Peyer's patch (tissue), 4 donors: ENCODE measurements around the gene HUS1B. TPM values are rescaled to one million over a fixed set of nuclear protein-coding genes. Genes with fewer than 3 reads are reported as not detected.

Experiments
- DNase-seq, 3 donors: peaks; one replicate each; pipeline ENCODE4 v3.0.0-alpha.2; 2017 to 2019
- H3K27ac ChIP-seq, 4 donors: fragments of 200-600 bp; sonication (generic); one replicate each; pipeline ENCODE4 v1.5.1; 2016 to 2019
- H3K27me3 ChIP-seq, 2 donors: fragments of 200-600 bp; sonication (generic); one replicate each; pipeline ENCODE4 v1.5.1; 2019
- H3K36me3 ChIP-seq, 3 donors: fragments of 200-600 bp; sonication (generic); one replicate each; pipeline ENCODE4 v1.5.1; 2016 to 2019
- H3K4me1 ChIP-seq, 4 donors: fragments of 200-600 bp; sonication (generic); one replicate each; pipeline ENCODE4 v1.5.1; 2016 to 2019
- H3K4me3 ChIP-seq, 4 donors: fragments of 200-600 bp; sonication (generic); 1 replicate in 3 of 4; 2 replicates in 1 of 4; pipeline ENCODE4 v1.5.1; 2016 to 2019; ENCODE audit warnings: mild to moderate bottlenecking in 1 of 4
- H3K9me3 ChIP-seq, 4 donors: fragments of 200-600 bp; sonication (generic); one replicate each; pipeline ENCODE4 v1.5.1; 2016 to 2019; ENCODE audit warnings: mild to moderate bottlenecking in 1 of 4
- POLR2A ChIP-seq, 2 donors: fragments of 450-650 bp; IDR thresholded peaks; one replicate each; pipeline ENCODE4 v1.5.1; 2017; ENCODE audit warnings: antibody characterized with exemption in 2 of 2, mild to moderate bottlenecking in 2 of 2, moderate library complexity in 2 of 2
- total RNA-seq, 4 donors: library from RNA; depleted of rRNA; stranded (reverse); fragments of >200 nt; gene quantifications; one replicate each; pipeline ENCODE4 v1.1.0, GENCODE V29; 2016
- TF ChIP-seq, protein P1 (sequence below), 6 experiments: fragments of 450-650 bp in 4 of 6; fragments of 200-600 bp in 2 of 6; sonication (generic) in 1 of 6; IDR thresholded peaks; one replicate each; pipeline ENCODE4 v1.5.1; 2017 to 2019; ENCODE audit warnings: antibody characterized with exemption in 6 of 6, mild to moderate bottlenecking in 3 of 6, moderate library complexity in 1 of 6

HUS1B gene
- total RNA-seq, 4 donors from 2014 or later, result 3.1 to 10.7 (median 4.8) TPM

DNA sequence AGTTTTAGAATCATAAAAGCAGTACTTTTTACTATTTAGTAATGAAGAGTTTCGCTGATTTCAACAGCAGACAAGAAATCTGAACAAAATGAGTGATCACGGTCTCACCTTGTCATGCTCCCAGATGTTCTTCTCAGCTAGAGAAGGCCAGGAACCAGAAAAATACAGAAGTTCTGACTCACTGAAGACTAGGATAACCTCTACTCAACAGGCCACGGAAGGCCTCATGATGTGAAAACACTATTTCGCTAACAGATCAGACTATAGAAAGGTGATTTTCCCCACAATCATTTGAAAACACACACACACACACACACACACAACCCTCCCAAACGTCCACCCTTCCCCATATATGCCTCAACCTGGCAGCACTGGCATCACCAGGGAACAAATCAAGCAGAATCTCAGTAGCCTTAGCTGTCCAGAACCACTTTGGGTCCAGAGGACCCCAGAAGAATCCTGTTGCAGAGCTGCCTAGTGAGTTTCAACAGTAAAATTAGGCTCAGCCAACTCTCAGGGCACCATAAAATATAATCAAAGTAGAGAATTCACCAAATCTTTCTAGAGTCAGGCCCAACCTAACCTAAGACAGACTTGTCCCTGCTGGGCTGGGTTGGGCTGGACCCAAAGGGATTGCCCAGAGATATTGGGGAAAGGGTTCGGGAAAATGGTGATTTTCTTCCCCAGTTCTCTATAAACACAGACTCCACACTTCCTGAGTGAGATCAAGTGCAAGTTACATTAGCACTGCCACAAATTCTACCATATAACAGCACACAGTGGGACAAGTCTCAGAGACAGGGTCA, 28.1 kb upstream of the HUS1B start:
- Histone ChIP-seq H3K27me3 (no peaks in the 10 kb centered on the region), H3K4me3 (no peak overlapping the region), H3K36me3 (peaks cover 0 to 6% (median 0%) of the 10 kb centered on the region in 3 donors), H3K9me3 (no peaks in the 10 kb centered on the region), H3K27ac (peak overlapping the region in 2 of 4 donors; percentile 28 to 39), H3K4me1 (peaks cover 0 to 6% (median 0%) of the 10 kb centered on the region in 4 donors)
- no peak for DNase-seq
- no peak for TF ChIP-seq POLR2A (IDR thresholded peaks at IDR 0.05)
- TF ChIP-seq, protein P1, sequence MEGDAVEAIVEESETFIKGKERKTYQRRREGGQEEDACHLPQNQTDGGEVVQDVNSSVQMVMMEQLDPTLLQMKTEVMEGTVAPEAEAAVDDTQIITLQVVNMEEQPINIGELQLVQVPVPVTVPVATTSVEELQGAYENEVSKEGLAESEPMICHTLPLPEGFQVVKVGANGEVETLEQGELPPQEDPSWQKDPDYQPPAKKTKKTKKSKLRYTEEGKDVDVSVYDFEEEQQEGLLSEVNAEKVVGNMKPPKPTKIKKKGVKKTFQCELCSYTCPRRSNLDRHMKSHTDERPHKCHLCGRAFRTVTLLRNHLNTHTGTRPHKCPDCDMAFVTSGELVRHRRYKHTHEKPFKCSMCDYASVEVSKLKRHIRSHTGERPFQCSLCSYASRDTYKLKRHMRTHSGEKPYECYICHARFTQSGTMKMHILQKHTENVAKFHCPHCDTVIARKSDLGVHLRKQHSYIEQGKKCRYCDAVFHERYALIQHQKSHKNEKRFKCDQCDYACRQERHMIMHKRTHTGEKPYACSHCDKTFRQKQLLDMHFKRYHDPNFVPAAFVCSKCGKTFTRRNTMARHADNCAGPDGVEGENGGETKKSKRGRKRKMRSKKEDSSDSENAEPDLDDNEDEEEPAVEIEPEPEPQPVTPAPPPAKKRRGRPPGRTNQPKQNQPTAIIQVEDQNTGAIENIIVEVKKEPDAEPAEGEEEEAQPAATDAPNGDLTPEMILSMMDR (IDR thresholded peaks at IDR 0.05), result no peak

DNA sequence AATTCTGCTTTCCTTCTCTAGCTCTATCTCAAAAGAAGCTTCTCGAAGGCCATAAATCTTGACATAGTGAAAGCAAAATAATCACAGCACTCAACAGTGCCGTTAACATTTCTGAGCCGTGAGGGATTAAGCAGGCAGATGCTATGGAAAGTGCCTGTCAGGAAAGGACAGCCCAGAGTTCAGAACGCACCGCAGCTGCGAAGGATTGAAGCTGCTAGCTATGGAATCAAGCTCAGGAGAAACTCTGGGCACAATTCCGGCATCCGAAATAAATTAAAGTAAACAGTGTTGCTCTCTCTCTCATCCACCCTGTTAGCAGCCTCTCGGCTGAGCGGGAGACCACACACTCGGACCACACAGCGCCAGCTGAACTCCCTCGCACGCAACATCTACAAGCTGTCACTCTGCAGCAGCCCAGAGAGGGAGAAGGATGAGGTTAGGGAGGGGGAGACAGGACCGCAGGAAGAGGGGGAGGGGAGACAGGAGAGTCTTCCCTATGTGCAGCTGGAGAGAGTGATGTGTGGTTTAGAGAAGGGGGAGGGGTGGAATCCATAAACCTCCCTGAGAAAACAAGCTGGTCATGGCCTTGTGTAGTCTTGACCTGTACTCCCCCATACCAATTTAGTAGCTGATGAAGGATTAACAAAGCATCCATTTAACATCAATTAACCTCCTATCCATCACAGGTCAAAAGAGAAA, 27.0 kb upstream of the HUS1B start:
- no peaks in the 10 kb centered on the region for H3K27me3 ChIP-seq
- DNase-seq, result no peak
- H3K36me3 ChIP-seq, result peaks cover 0 to 6% (median 0%) of the 10 kb centered on the region in 3 donors
- H3K4me3 ChIP-seq, result peak overlapping the region in 1 of 4 donors; percentile 15
- H3K4me1 ChIP-seq, result peaks cover 0 to 6% (median 0%) of the 10 kb centered on the region in 4 donors
- no peaks in the 10 kb centered on the region for H3K9me3 ChIP-seq
- peak overlapping the region in 3 of 4 donors; percentile 32 to 40 (median 39) for H3K27ac ChIP-seq
- TF ChIP-seq POLR2A (IDR thresholded peaks at IDR 0.05), result no peak
- TF ChIP-seq, protein P1 (IDR thresholded peaks at IDR 0.05), result no peak

DNA sequence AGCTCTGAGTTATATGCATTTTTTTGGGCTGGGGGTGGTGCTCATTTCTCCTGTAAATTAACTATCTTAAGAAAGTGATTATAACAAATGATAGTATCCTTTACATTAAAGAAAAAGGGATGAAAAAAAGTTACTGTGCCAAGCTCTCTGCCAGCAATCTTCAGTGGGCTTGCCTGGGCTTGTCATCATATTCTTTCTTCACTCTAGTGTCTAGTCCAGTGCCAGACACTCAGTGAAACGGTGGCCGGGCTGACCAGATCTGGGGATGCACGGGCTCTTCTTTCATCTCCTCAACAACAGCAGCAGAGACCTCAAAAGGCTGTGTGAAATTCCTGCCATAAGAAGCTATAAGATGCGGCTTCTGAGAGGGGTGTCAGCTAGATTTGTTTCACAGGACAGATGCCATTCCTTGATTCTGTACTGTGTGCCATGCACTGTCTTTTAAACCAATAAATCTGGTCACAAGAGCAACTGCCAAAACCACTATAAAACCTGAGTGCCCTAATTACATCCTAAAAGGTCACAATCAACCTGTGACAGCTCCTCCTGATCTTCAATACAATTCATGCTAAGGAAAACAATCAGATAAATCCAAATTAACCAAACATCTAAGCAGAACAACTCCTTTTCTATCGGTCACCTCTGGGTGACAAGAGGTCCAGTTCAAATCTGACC, 23.9 kb upstream of the HUS1B start:
- Histone ChIP-seq H3K9me3 (no peaks in the 10 kb centered on the region), H3K27me3 (no peaks in the 10 kb centered on the region), H3K36me3 (no peaks in the 10 kb centered on the region), H3K27ac (no peak overlapping the region), H3K4me1 (peaks cover 0 to 6% (median 0%) of the 10 kb centered on the region in 4 donors), H3K4me3 (no peak overlapping the region)
- DNase-seq, result no peak
- TF ChIP-seq, protein P1 (IDR thresholded peaks at IDR 0.05), result no peak
- no peak for TF ChIP-seq POLR2A (IDR thresholded peaks at IDR 0.05)

DNA sequence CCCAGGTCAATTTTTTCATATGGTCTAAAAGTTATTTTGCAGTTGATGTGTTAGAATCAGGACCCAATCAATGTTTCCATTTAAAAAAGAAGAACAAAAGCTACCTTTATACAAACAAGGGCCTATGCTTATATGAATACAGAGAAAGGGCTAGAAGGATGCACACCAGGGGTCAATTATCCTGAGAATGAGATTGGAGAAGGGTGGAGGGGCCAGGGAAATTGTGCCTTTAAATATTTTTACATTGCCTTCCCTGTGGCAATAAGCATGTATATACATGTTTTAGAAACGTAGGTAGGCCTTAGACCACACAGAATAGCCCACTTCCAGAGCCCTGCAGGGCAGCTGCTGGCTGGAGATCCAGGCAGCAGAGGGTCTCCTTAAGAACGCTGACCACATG, 23.4 kb upstream of the HUS1B start:
- H3K27ac ChIP-seq, result no peak overlapping the region
- H3K36me3 ChIP-seq, result no peaks in the 10 kb centered on the region
- DNase-seq, result no peak
- TF ChIP-seq, protein P1 (IDR thresholded peaks at IDR 0.05), result no peak
- TF ChIP-seq POLR2A (IDR thresholded peaks at IDR 0.05), result no peak
- no peaks in the 10 kb centered on the region for H3K9me3 ChIP-seq
- H3K4me1 ChIP-seq, result peaks cover 0 to 5% (median 0%) of the 10 kb centered on the region in 4 donors
- H3K4me3 ChIP-seq, result no peak overlapping the region
- no peaks in the 10 kb centered on the region for H3K27me3 ChIP-seq

DNA sequence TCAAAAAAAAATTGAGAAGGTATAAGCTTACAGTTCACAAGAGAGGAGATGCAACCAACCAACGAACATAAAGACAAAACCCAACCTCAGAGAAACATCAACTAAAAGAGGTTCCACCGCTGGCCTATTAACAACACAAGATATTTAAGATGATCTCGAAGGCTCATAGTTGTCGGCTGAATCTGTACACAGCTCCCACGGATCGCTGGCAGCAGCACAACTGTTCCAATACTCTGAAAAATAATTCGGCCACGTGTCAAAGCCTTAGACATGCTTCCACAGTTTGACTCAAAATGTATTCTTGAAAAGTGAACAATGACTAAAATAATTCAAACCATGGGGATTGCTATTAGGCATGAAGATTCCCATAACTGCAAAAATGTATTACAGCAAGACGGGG, 22.4 kb upstream of the HUS1B start:
- Histone ChIP-seq H3K4me1 (no peaks in the 10 kb centered on the region), H3K9me3 (no peaks in the 10 kb centered on the region), H3K27me3 (no peaks in the 10 kb centered on the region), H3K27ac (no peak overlapping the region), H3K36me3 (no peaks in the 10 kb centered on the region), H3K4me3 (no peak overlapping the region)
- TF ChIP-seq POLR2A (IDR thresholded peaks at IDR 0.05), result no peak
- TF ChIP-seq, protein P1 (IDR thresholded peaks at IDR 0.05), result no peak
- DNase-seq, result no peak
